B cell (primary cell): ENCODE data around the gene SMTN.

Experiments used
- CTCF ChIP-seq: fragments of 200-600 bp; IDR thresholded peaks from one replicate; pipeline ENCODE4 v1.8.0; 2022; ENCODE audit warnings: antibody characterized with exemption, mild to moderate bottlenecking
- EZH2 ChIP-seq: IDR thresholded peaks from 2 replicates; pipeline ENCODE4 v1.6.1; 2012; ENCODE audit warnings: borderline replicate concordance, low read depth, mild to moderate bottlenecking, moderate library complexity, low read length; ENCODE audit not compliant: insufficient read depth, poor library complexity, severe bottlenecking

DNA sequence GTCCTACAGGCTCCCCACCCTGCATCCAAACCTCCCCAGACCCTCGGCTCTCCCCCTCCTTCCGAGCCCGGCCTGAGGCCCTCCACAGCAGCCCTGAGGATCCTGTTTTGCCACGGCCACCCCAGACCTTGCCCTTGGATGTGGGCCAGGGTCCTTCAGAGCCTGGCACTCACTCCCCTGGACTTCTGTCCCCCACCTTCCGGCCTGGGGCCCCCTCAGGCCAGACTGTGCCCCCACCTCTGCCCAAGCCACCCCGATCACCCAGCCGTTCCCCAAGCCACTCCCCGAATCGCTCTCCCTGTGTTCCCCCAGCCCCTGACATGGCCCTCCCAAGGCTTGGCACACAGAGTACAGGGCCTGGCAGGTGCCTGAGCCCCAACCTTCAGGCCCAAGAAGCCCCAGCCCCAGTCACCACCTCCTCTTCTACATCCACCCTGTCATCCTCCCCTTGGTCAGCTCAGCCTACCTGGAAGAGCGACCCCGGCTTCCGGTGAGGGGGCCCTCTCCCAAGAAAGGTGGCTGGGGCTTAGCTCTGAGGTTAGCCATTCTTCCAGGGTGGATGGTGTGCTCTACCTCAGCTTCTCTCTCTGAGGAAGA lies 44.5 kb downstream of the SMTN start:
- TF ChIP-seq CTCF (no peak), EZH2 (no peak)
